ENCODE measurements around the gene ENGASE. TPM values are rescaled to one million over a fixed set of nuclear protein-coding genes. Genes with fewer than 3 reads are reported as not detected.
A peak's percentile ranks its signal among the peaks of the same experiment; 100 is the strongest.

Gene ENGASE
- total RNA-seq, 1 donor from 2014 or later: 11.7 TPM

- Histone ChIP-seq H3K79me2 (ENCODE audit: low read depth) (no peaks in the 10 kb centered on the region), H3K4me1 (no peaks in the 10 kb centered on the region), H3F3A (ENCODE audit: low read depth) (no peaks in the 10 kb centered on the region), H3K4me2 (no peak overlapping the region), H3K4me3 (no peak overlapping the region), H3K9ac (no peak overlapping the region), H2AFZ (replicated peaks) (no peak overlapping the region), H3K27me3 (peaks cover under 1% of the 10 kb centered on the region), H3K27ac (no peak overlapping the region), H4K20me1 (ENCODE audit: low read depth) (peaks cover 4% of the 10 kb centered on the region), H3K9me3 (ENCODE audit: low read depth) (no peaks in the 10 kb centered on the region), H3K36me3 (no peaks in the 10 kb centered on the region)
- no peak overlapping the region for H3K4me3 Mint-ChIP-seq
- peaks cover 3% of the 10 kb centered on the region for H3K27me3 Mint-ChIP-seq (ENCODE audit: insufficient read depth, low read depth)
- DNase-seq (ENCODE audit: low spot score): no peak
- peaks cover 2% of the 10 kb centered on the region for H3K4me1 Mint-ChIP-seq
- TF ChIP-seq EZH2phosphoT487 (IDR thresholded peaks at IDR 0.05): no peak
- H3K27ac Mint-ChIP-seq: no peak overlapping the region
- peaks cover 10% of the 10 kb centered on the region for H3K36me3 Mint-ChIP-seq
- H3K9me3 Mint-ChIP-seq: no peaks in the 10 kb centered on the region
Measured at GRCh38 chr17:79080761-79081290, 6.2 kb downstream of the ENGASE start.

- no peak overlapping the region for H3K4me3 ChIP-seq
- no peaks in the 10 kb centered on the region for H3F3A ChIP-seq (ENCODE audit: low read depth)
- H3K27ac ChIP-seq: no peak overlapping the region
- peak overlapping the region; percentile 33 for H3K4me3 Mint-ChIP-seq
- no peaks in the 10 kb centered on the region for H3K4me1 Mint-ChIP-seq
- H3K27ac Mint-ChIP-seq: no peak overlapping the region
- H3K9me3 Mint-ChIP-seq: no peaks in the 10 kb centered on the region
- TF ChIP-seq CTCF (IDR thresholded peaks at IDR 0.05) (no peak), EZH2 (IDR thresholded peaks at IDR 0.05) (no peak), EZH2phosphoT487 (IDR thresholded peaks at IDR 0.05) (no peak)
- H3K4me2 ChIP-seq: no peak overlapping the region
- no peak overlapping the region for H3K9ac ChIP-seq
- no peak overlapping the region for H2AFZ ChIP-seq (replicated peaks)
- no peaks in the 10 kb centered on the region for H3K9me3 ChIP-seq (ENCODE audit: low read depth)
- DNase-seq (ENCODE audit: low spot score): no peak
- H3K79me2 ChIP-seq (ENCODE audit: low read depth): no peaks in the 10 kb centered on the region
- H3K36me3 Mint-ChIP-seq: peaks cover 10% of the 10 kb centered on the region
- peaks cover 4% of the 10 kb centered on the region for H4K20me1 ChIP-seq (ENCODE audit: low read depth)
- H3K4me1 ChIP-seq: no peaks in the 10 kb centered on the region
- no peaks in the 10 kb centered on the region for H3K36me3 ChIP-seq
- peaks cover 7% of the 10 kb centered on the region for H3K27me3 Mint-ChIP-seq (ENCODE audit: insufficient read depth, low read depth)
- no peaks in the 10 kb centered on the region for H3K27me3 ChIP-seq
Measured at GRCh38 chr17:79081571-79082276, 7.1 kb downstream of the ENGASE start.

GRCh38 chr17:79082311-79083190 lies 7.9 kb downstream of the ENGASE start:
- Histone ChIP-seq H3K27ac (no peak overlapping the region), H3K4me2 (no peak overlapping the region), H3K79me2 (ENCODE audit: low read depth) (no peaks in the 10 kb centered on the region), H3F3A (ENCODE audit: low read depth) (no peaks in the 10 kb centered on the region), H3K27me3 (no peaks in the 10 kb centered on the region), H3K4me3 (no peak overlapping the region), H2AFZ (replicated peaks) (no peak overlapping the region), H3K9me3 (ENCODE audit: low read depth) (no peaks in the 10 kb centered on the region), H3K9ac (no peak overlapping the region), H3K36me3 (no peaks in the 10 kb centered on the region), H3K4me1 (no peaks in the 10 kb centered on the region), H4K20me1 (ENCODE audit: low read depth) (peaks cover 8% of the 10 kb centered on the region)
- no peaks in the 10 kb centered on the region for H3K9me3 Mint-ChIP-seq
- DNase-seq (ENCODE audit: low spot score): peak; percentile 76
- no peak overlapping the region for H3K27ac Mint-ChIP-seq
- H3K4me3 Mint-ChIP-seq: no peak overlapping the region
- peaks cover 8% of the 10 kb centered on the region for H3K27me3 Mint-ChIP-seq (ENCODE audit: insufficient read depth, low read depth)
- no peaks in the 10 kb centered on the region for H3K4me1 Mint-ChIP-seq
- peaks cover 10% of the 10 kb centered on the region for H3K36me3 Mint-ChIP-seq
- TF ChIP-seq CTCF (IDR thresholded peaks at IDR 0.05) (peak; percentile 81), EZH2 (IDR thresholded peaks at IDR 0.05) (no peak)

Data from neural progenitor cell (in vitro differentiated cells).